ENCODE measurements around the gene MAN1C1.

MAN1C1 gene

GRCh38 chr1:25765136-25765922, 148.7 kb downstream of the MAN1C1 start:
- DNase-seq (ENCODE audit: low read depth): no peak

- DNase-seq (ENCODE audit: low read depth): no peak
Observed at GRCh38 chr1:25765923-25766589, 149.5 kb downstream of the MAN1C1 start.

GRCh38 chr1:25766721-25767436, 150.3 kb downstream of the MAN1C1 start:
- no peak for DNase-seq (ENCODE audit: low read depth)

GRCh38 chr1:25767437-25767770, 150.8 kb downstream of the MAN1C1 start:
- DNase-seq (ENCODE audit: low read depth): no peak

GRCh38 chr1:25768999-25769398, 152.4 kb downstream of the MAN1C1 start:
- DNase-seq (ENCODE audit: low read depth): no peak

GRCh38 chr1:25769625-25770383, 153.2 kb downstream of the MAN1C1 start:
- no peak for DNase-seq (ENCODE audit: low read depth)

- no peak for DNase-seq (ENCODE audit: low read depth)
Observed at GRCh38 chr1:25770541-25771220, 154.1 kb downstream of the MAN1C1 start.

GRCh38 chr1:25771221-25772114, 154.9 kb downstream of the MAN1C1 start:
- no peak for DNase-seq (ENCODE audit: low read depth)

GRCh38 chr1:25772164-25772563, 155.6 kb downstream of the MAN1C1 start:
- DNase-seq (ENCODE audit: low read depth): no peak

- no peak for DNase-seq (ENCODE audit: low read depth)
Observed at GRCh38 chr1:25772692-25773245, 156.2 kb downstream of the MAN1C1 start.

GRCh38 chr1:25773441-25774125, 157.0 kb downstream of the MAN1C1 start:
- no peak for DNase-seq (ENCODE audit: low read depth)

- DNase-seq (ENCODE audit: low read depth): no peak
Observed at GRCh38 chr1:25774206-25774803, 157.7 kb downstream of the MAN1C1 start.

GRCh38 chr1:25774921-25775771, 158.6 kb downstream of the MAN1C1 start:
- peak; percentile 65 for DNase-seq (ENCODE audit: low read depth)

- DNase-seq (ENCODE audit: low read depth): no peak
Observed at GRCh38 chr1:25779388-25779787, 162.8 kb downstream of the MAN1C1 start.

- DNase-seq (ENCODE audit: low read depth): no peak
Observed at GRCh38 chr1:25779894-25780293, 163.3 kb downstream of the MAN1C1 start.

GRCh38 chr1:25780318-25781129, 163.9 kb downstream of the MAN1C1 start:
- DNase-seq (ENCODE audit: low read depth): no peak

- no peak for DNase-seq (ENCODE audit: low read depth)
Observed at GRCh38 chr1:25781130-25781433, 164.5 kb downstream of the MAN1C1 start.
